Osteoblast (primary cell): Measurements from ENCODE around the gene ACOX3. TPM values are rescaled to one million over a fixed set of nuclear protein-coding genes. Genes with fewer than 3 reads are reported as not detected.

ENCODE experiments used
- DNase-seq: peaks from one replicate; pipeline ENCODE4 v3.0.0; 2011; ENCODE audit warnings: low spot score, mixed read lengths; ENCODE audit not compliant: insufficient read length; ENCODE audit errors: missing footprints
- H2AFZ ChIP-seq: 2 replicates; pipeline ENCODE4 v1.6.0; 2011; ENCODE audit warnings: mild to moderate bottlenecking, low read length
- H3K27ac ChIP-seq: 2 replicates; pipeline ENCODE4 v1.5.1; 2011; ENCODE audit warnings: mild to moderate bottlenecking, low read depth, low read length, moderate library complexity
- H3K27me3 ChIP-seq: 2 replicates; pipeline ENCODE4 v1.6.0; 2012; ENCODE audit warnings: mild to moderate bottlenecking, control low read depth, inconsistent platforms, low read length, moderate library complexity; ENCODE audit not compliant: insufficient read depth
- H3K36me3 ChIP-seq: 2 replicates; pipeline ENCODE4 v1.5.1; 2011; ENCODE audit warnings: mild to moderate bottlenecking, low read length, control low read depth, moderate library complexity; ENCODE audit not compliant: insufficient read depth
- H3K4me1 ChIP-seq: 2 replicates; pipeline ENCODE4 v1.5.1; 2011; ENCODE audit warnings: mild to moderate bottlenecking, low read length, control low read depth, moderate library complexity; ENCODE audit not compliant: insufficient read depth
- H3K4me2 ChIP-seq: 2 replicates; pipeline ENCODE4 v1.6.0; 2011; ENCODE audit warnings: mild to moderate bottlenecking, low read length; ENCODE audit not compliant: insufficient read depth
- H3K4me3 ChIP-seq: fragments of 200-600 bp; sonication (generic); 3 replicates; pipeline ENCODE4 v1.5.1; 2012; ENCODE audit warnings: mild to moderate bottlenecking, low read length, inconsistent platforms; ENCODE audit not compliant: insufficient read depth
- H3K79me2 ChIP-seq: 2 replicates; pipeline ENCODE4 v1.6.0; 2012; ENCODE audit warnings: mild to moderate bottlenecking, low read length, control low read depth, inconsistent platforms; ENCODE audit not compliant: insufficient read depth
- H3K9me3 ChIP-seq: 2 replicates; pipeline ENCODE4 v1.5.1; 2011; ENCODE audit warnings: low read depth, low read length, control low read depth
- H4K20me1 ChIP-seq: 2 replicates; pipeline ENCODE4 v1.6.0; 2012; ENCODE audit warnings: mild to moderate bottlenecking, low read length, control low read depth; ENCODE audit not compliant: insufficient read depth
- total RNA-seq: library from RNA; depleted of rRNA; stranded (reverse); fragments of >200 nt; gene quantifications from 2 replicates; pipeline ENCODE4 v1.2.3, GENCODE V29; 2012
- TF ChIP-seq, protein P1 (sequence below): IDR thresholded peaks from 2 replicates; pipeline ENCODE4 v1.5.1; 2011; ENCODE audit warnings: mild to moderate bottlenecking, low read depth, low read length, moderate library complexity; ENCODE audit errors: extremely low read depth

Gene ACOX3
- total RNA-seq, 1 donor: 24.2 TPM

DNA sequence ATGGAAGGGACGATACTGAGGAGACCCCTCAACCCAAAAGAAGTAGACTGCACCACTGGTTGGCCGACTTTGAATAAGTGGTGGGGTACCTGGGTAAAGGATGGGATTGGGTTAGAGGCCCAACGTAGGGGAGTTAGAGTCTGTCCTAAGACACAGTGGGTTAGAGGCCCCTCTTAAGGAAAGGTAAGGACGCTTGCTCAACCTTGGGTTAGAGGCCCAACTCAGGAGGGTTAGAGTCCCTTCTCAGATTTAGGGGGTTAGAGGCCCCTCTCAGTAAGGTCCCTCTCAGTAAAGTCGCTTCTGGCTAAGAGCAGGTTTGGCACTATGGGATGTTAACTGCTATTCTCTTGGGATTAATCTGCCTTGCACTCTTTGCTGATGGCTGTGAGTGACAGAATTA, 81.3 kb downstream of the ACOX3 start:
- H3K4me1 ChIP-seq: no peaks in the 10 kb centered on the region
- no peaks in the 10 kb centered on the region for H3K9me3 ChIP-seq
- H3K79me2 ChIP-seq: no peaks in the 10 kb centered on the region
- H3K36me3 ChIP-seq: no peaks in the 10 kb centered on the region
- no peak for DNase-seq
- H3K4me2 ChIP-seq: no peak overlapping the region
- no peak overlapping the region for H3K27ac ChIP-seq
- H2AFZ ChIP-seq: no peak overlapping the region
- H3K4me3 ChIP-seq: no peak overlapping the region
- no peaks in the 10 kb centered on the region for H4K20me1 ChIP-seq
- TF ChIP-seq, protein P1, sequence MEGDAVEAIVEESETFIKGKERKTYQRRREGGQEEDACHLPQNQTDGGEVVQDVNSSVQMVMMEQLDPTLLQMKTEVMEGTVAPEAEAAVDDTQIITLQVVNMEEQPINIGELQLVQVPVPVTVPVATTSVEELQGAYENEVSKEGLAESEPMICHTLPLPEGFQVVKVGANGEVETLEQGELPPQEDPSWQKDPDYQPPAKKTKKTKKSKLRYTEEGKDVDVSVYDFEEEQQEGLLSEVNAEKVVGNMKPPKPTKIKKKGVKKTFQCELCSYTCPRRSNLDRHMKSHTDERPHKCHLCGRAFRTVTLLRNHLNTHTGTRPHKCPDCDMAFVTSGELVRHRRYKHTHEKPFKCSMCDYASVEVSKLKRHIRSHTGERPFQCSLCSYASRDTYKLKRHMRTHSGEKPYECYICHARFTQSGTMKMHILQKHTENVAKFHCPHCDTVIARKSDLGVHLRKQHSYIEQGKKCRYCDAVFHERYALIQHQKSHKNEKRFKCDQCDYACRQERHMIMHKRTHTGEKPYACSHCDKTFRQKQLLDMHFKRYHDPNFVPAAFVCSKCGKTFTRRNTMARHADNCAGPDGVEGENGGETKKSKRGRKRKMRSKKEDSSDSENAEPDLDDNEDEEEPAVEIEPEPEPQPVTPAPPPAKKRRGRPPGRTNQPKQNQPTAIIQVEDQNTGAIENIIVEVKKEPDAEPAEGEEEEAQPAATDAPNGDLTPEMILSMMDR: no peak
- peaks cover 19% of the 10 kb centered on the region for H3K27me3 ChIP-seq

DNA sequence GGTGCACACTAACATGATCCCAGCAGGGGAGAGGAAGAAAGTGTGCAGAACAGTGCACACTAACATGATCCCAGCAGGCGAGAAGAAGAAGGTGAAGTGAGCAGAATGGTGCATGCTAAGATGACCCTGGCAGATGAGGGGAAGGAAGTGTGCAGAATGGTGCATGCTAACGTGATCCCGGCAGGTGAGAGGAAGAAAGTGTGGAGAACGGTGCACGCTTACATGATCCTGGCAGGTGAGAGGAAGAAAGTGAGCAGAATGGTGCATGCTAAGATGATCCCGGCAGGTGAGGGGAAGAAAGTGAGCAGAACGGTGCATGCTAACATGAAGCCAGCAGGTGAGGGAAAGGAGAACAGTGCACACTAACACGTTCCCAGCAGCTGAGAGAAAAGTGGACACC, 83.7 kb downstream of the ACOX3 start:
- no peak overlapping the region for H3K4me2 ChIP-seq
- no peak for DNase-seq
- H3K36me3 ChIP-seq: no peaks in the 10 kb centered on the region
- TF ChIP-seq, protein P1: no peak
- H3K9me3 ChIP-seq: no peaks in the 10 kb centered on the region
- H3K4me3 ChIP-seq: no peak overlapping the region
- no peaks in the 10 kb centered on the region for H3K79me2 ChIP-seq
- H3K4me1 ChIP-seq: peaks cover 3% of the 10 kb centered on the region
- H4K20me1 ChIP-seq: no peaks in the 10 kb centered on the region
- H3K27me3 ChIP-seq: peaks cover 23% of the 10 kb centered on the region
- H2AFZ ChIP-seq: no peak overlapping the region
- H3K27ac ChIP-seq: no peak overlapping the region

DNA sequence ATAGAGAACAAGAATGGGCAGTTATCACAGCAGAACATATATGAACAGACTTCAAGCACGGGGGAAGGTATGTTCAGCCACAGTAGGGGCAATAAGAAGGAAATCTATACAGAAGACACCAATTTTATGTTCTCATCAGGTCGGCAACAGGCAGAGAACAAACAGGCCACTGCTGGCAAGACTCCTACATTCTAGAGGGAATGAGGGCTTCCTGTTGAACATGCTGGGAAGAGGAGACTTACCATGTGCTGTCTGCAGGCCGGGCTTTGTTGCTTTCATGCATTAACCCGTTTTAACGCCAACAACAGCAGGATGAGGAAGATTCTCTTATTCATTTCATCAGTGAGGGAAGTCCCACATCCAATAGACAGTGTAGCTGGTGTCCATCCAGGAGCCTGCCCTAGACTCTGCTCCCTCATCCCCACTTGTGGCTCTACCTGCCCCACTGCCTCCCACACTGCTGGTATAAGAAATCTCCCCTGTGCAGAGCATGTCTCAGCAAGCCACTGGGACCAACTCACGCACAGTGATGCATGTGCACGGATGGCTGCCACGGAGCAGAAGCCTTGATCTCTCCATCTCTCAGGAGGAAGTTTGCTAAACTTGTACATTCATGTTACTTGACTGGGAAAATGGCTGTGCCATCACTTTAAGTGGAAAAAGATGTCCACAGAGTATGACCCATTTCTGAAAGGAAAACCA, 84.5 kb downstream of the ACOX3 start:
- H2AFZ ChIP-seq: no peak overlapping the region
- TF ChIP-seq, protein P1: no peak
- H3K4me2 ChIP-seq: no peak overlapping the region
- no peak overlapping the region for H3K4me3 ChIP-seq
- H4K20me1 ChIP-seq: no peaks in the 10 kb centered on the region
- H3K9me3 ChIP-seq: no peaks in the 10 kb centered on the region
- peaks cover 23% of the 10 kb centered on the region for H3K27me3 ChIP-seq
- no peaks in the 10 kb centered on the region for H3K36me3 ChIP-seq
- no peaks in the 10 kb centered on the region for H3K79me2 ChIP-seq
- DNase-seq: peak; percentile 56
- H3K27ac ChIP-seq: no peak overlapping the region
- peaks cover 3% of the 10 kb centered on the region for H3K4me1 ChIP-seq

DNA sequence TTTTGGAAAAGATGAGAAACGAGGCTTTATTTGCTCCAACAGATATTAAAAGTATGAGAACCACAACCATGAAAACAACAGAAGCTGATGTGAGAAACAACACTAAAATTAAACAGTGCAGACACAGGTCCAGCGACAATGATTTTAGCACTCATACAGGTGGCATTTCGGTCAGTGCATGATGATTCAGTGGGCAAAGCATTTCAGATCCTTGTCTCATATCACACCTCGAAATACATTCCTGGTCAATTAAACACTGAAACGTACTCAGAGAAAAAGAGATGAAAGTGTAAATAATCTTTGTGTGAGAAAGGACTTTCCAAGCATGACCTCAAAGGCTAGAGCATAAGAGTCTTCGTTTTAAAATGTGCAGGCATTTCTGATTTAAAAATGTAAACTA, 85.2 kb downstream of the ACOX3 start:
- Histone ChIP-seq H3K9me3 (no peaks in the 10 kb centered on the region), H3K4me1 (peaks cover 3% of the 10 kb centered on the region), H3K27ac (no peak overlapping the region), H3K36me3 (no peaks in the 10 kb centered on the region), H3K27me3 (peaks cover 23% of the 10 kb centered on the region), H3K4me3 (no peak overlapping the region), H3K4me2 (no peak overlapping the region), H2AFZ (no peak overlapping the region), H4K20me1 (no peaks in the 10 kb centered on the region), H3K79me2 (no peaks in the 10 kb centered on the region)
- TF ChIP-seq, protein P1: no peak
- no peak for DNase-seq
